GM18507 (cell line): Measurements from ENCODE around the gene KHDRBS2.

ENCODE experiments used
- DNase-seq: peaks from one replicate; pipeline ENCODE4 v3.0.0; 2011; ENCODE audit warnings: low read depth; ENCODE audit not compliant: insufficient read length; ENCODE audit errors: extremely low spot score
- FAIRE-seq: peaks from 2 replicates; lab custom pipeline; 2011; peaks lifted over from hg19 to GRCh38; lab: Jason Lieb, UNC

KHDRBS2 gene

DNA sequence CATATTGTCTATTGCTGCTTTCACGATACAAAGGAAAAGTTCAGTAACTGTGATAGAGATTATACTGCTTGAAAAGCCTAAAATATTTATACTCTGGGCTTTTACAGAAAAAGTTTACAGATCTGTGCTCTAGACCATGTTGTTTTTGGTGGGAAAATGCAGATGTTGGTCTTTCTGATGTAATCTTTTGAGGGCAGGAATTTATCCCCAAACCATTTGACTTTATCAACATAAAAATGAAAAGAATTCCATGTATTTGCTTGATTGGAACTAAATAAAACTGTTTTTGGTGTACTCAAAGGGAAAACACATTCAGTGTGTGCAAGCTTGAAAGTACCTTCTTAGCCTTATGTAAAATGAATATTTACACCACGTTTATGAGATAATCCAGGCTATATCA lies 603.5 kb downstream of the KHDRBS2 start:
- FAIRE-seq (no peak), DNase-seq (no peak)

DNA sequence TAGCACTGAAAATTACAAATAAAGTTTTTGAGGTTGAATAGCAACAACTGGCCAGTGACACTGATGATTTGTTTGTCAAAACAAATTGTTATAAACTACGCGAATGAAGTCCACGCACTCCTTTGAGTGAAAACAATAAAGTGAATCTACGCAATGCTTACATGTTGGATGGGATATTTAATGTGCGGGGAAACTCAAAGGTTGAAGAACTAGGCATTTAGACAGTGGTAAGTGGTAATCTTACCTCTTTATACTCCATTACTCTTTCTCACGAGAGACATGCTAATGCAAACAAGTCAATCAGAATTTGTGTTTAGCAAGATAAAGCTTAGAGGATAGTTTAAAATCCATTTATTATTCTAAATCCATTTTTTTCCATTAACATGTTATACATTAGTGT lies 606.4 kb downstream of the KHDRBS2 start:
- FAIRE-seq: no peak
- DNase-seq: no peak

DNA sequence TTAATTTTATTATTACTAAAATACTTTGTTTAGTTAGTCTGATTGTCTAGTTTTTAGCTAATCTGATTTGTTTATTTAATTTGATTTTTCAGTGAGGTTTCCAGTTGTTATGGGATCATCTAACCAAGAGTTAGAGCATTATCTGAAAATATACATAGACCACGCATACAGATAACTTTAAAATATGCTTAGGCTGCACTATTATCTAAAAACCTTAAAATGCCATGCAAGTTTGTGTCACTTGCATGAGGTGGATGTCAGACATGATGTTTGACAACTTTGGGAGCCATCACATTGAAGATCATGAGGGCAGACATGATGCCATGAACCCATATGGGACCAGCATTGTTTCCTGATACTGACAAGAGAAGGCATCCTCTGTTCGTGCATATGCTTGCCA lies 610.3 kb downstream of the KHDRBS2 start:
- DNase-seq (no peak), FAIRE-seq (no peak)

DNA sequence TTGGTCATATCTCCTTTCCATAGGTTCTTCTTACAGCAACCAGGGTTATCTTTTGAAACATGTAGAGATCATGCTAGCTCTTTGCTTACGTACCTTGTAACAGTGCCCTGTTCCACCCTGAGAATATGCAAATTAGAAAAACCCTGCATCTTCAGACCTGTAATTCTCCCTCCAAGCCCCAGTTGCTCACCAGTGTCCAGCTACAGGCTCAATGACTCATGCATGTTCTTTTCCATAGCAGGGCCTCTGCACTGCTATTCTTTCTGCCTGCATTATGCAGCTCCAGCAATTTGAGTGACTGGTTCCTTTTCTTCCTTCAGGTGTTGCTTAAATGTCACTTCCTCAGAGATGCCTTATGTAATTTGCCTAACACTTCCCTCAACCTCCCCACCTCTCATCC lies 636.2 kb downstream of the KHDRBS2 start:
- FAIRE-seq: no peak

DNA sequence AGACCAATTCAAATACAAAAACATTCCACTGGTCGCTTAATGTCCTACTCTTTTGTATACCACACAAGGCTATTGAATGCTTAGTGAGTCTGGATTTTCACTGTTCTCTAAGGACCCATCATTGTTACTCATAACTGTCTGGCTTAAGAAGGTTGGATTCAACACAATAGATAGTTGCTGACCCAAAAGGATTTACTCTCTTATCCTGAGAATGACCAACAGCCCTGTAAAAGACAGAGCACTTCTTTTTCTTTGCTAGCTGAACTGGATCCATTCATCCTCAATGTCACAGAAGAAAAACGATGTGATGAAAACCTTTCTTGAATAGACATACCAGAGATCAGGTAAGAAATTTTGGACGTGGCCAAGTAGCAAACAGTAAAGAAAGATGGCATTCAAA lies 645.6 kb downstream of the KHDRBS2 start:
- DNase-seq (no peak), FAIRE-seq (no peak)

More for the DNA sequence above, 636.2 kb downstream of the KHDRBS2 start:
- DNase-seq: no peak
